Activated T-cell treated with anti-CD3 and anti-CD28 coated beads for 48 hours (primary cell): Measurements from ENCODE around the gene OR51D1.

Experiments used
- DNase-seq: peaks from one replicate; pipeline ENCODE4 v3.0.0-alpha.2; 2020; ENCODE audit warnings: low read depth

OR51D1 gene

GRCh38 chr11:4636962-4637661 lies at the start of gene OR51D1:
OR51D1 (plus strand) TSS chr11:4637477; CDS start chr11:4639791, 2,314 bp downstream.
- peak; percentile 55 for DNase-seq

GRCh38 chr11:4589017-4589416 lies 48.3 kb upstream of the OR51D1 start:
- DNase-seq = no peak

GRCh38 chr11:4593739-4594138 lies 43.5 kb upstream of the OR51D1 start, which contains the start of gene OR52I1:
OR52I1 (plus strand) TSS chr11:4594039; CDS start chr11:4594039, 0 bp downstream.
- no peak for DNase-seq

- DNase-seq = no peak
Measured at GRCh38 chr11:4605057-4605456, 32.2 kb upstream of the OR51D1 start.

- no peak for DNase-seq
Measured at GRCh38 chr11:4606231-4607015, 30.9 kb upstream of the OR51D1 start.

- no peak for DNase-seq
Measured at GRCh38 chr11:4607096-4607495, 30.2 kb upstream of the OR51D1 start.

GRCh38 chr11:4607781-4608666 lies 29.3 kb upstream of the OR51D1 start, which contains the start of gene TRIM68:
TRIM68 (minus strand) TSS chr11:4608231; CDS start chr11:4605504, 2,727 bp downstream.
- peak; percentile 93 for DNase-seq

GRCh38 chr11:4610258-4610935 lies 26.9 kb upstream of the OR51D1 start:
- no peak for DNase-seq

GRCh38 chr11:4611986-4612385 lies 25.3 kb upstream of the OR51D1 start:
- DNase-seq = no peak

- no peak for DNase-seq
Measured at GRCh38 chr11:4615856-4616444, 21.3 kb upstream of the OR51D1 start.

- no peak for DNase-seq
Measured at GRCh38 chr11:4619514-4619913, 17.8 kb upstream of the OR51D1 start.

- peak; percentile 27 for DNase-seq
Measured at GRCh38 chr11:4626207-4627099, 10.8 kb upstream of the OR51D1 start.

GRCh38 chr11:4636136-4636535 lies 1.1 kb upstream of the OR51D1 start:
- no peak for DNase-seq

GRCh38 chr11:4637662-4638047 lies 378 bp downstream of the OR51D1 start:
- no peak for DNase-seq

- no peak for DNase-seq
Measured at GRCh38 chr11:4639931-4640330, 2.7 kb downstream of the OR51D1 start.

GRCh38 chr11:4641501-4641900 lies 4.2 kb downstream of the OR51D1 start:
- no peak for DNase-seq

- no peak for DNase-seq
Measured at GRCh38 chr11:4642043-4642442, 4.8 kb downstream of the OR51D1 start.

GRCh38 chr11:4643076-4643475 lies 5.8 kb downstream of the OR51D1 start:
- DNase-seq = no peak

GRCh38 chr11:4643682-4644081 lies 6.4 kb downstream of the OR51D1 start, which contains the start of gene OR51E1:
OR51E1 (plus strand) TSS chr11:4643982; CDS start chr11:4652527, 8,545 bp downstream.
- DNase-seq = no peak

- DNase-seq = no peak
Measured at GRCh38 chr11:4644233-4644632, 7.0 kb downstream of the OR51D1 start.
